GM12865 (cell line): ENCODE measurements around the gene COL23A1.

Experiments
- DNase-seq: peaks from one replicate; pipeline ENCODE4 v3.0.0; 2010; ENCODE audit warnings: low read depth
- H3K4me3 ChIP-seq: 2 replicates; pipeline ENCODE4 v1.5.1; 2011; ENCODE audit warnings: mild to moderate bottlenecking, low read depth, low read length, control low read depth
- CTCF ChIP-seq: IDR thresholded peaks from 2 replicates; pipeline ENCODE4 v1.5.1; 2011; ENCODE audit warnings: low read length, control low read depth, low read depth, inconsistent platforms; ENCODE audit not compliant: insufficient read depth; ENCODE audit errors: missing control alignments

Gene COL23A1

GRCh38 chr5:178381921-178382695 is 208.1 kb downstream of the COL23A1 start:
- no peak for TF ChIP-seq CTCF
- H3K4me3 ChIP-seq: no peak overlapping the region
- no peak for DNase-seq

- no peak for DNase-seq
- H3K4me3 ChIP-seq: no peak overlapping the region
- TF ChIP-seq CTCF: no peak
Observed at GRCh38 chr5:178381206-178381605, 209.0 kb downstream of the COL23A1 start.

GRCh38 chr5:178380541-178381074 is 209.6 kb downstream of the COL23A1 start:
- no peak for TF ChIP-seq CTCF

GRCh38 chr5:178380086-178380485 is 210.1 kb downstream of the COL23A1 start:
- DNase-seq: no peak
- no peak overlapping the region for H3K4me3 ChIP-seq
- TF ChIP-seq CTCF: no peak

More at GRCh38 chr5:178380541-178381074, 209.6 kb downstream of the COL23A1 start:
- H3K4me3 ChIP-seq: no peak overlapping the region
- DNase-seq: no peak

- no peak for DNase-seq
- H3K4me3 ChIP-seq: no peak overlapping the region
- TF ChIP-seq CTCF: no peak
Observed at GRCh38 chr5:178378527-178379484, 211.4 kb downstream of the COL23A1 start.

- TF ChIP-seq CTCF: no peak
- no peak for DNase-seq
- H3K4me3 ChIP-seq: no peak overlapping the region
Observed at GRCh38 chr5:178377583-178378270, 212.5 kb downstream of the COL23A1 start.
